Kidney epithelial cell (primary cell): Measurements from ENCODE around the gene CDK19. TPM values are rescaled to one million over a fixed set of nuclear protein-coding genes. Genes with fewer than 3 reads are reported as not detected.
"Not testable (repeated sequence)": the region's sequence is repeated elsewhere in the genome, so short reads cannot be mapped to it uniquely, and the experiment has no call there.

Experiments used
- DNase-seq: peaks from one replicate; pipeline ENCODE4 v3.0.0-alpha.2; 2010; ENCODE audit warnings: low read depth
- H3K27me3 ChIP-seq: 2 replicates; pipeline ENCODE4 v1.6.0; 2011; ENCODE audit warnings: low read length; ENCODE audit not compliant: control insufficient read depth, insufficient read depth
- H3K36me3 ChIP-seq: 2 replicates; pipeline ENCODE4 v1.5.1; 2011; ENCODE audit warnings: low read length; ENCODE audit not compliant: control insufficient read depth, insufficient read depth
- H3K4me3 ChIP-seq: 2 replicates; pipeline ENCODE4 v1.5.1; 2011; ENCODE audit warnings: low read depth, mild to moderate bottlenecking, control low read depth, low read length
- CTCF ChIP-seq: IDR thresholded peaks from 2 replicates; pipeline ENCODE4 v1.5.1; 2011; ENCODE audit warnings: mild to moderate bottlenecking, moderate library complexity, low read length, control low read depth, inconsistent platforms; ENCODE audit not compliant: insufficient read depth, poor library complexity, severe bottlenecking
- total RNA-seq: library from RNA; depleted of rRNA; stranded (reverse); fragments of >200 nt; gene quantifications from 2 replicates; pipeline ENCODE4 v1.2.3, GENCODE V29; 2015

Gene CDK19
- total RNA-seq, 1 donor from 2014 or later = 17.6 TPM

DNA sequence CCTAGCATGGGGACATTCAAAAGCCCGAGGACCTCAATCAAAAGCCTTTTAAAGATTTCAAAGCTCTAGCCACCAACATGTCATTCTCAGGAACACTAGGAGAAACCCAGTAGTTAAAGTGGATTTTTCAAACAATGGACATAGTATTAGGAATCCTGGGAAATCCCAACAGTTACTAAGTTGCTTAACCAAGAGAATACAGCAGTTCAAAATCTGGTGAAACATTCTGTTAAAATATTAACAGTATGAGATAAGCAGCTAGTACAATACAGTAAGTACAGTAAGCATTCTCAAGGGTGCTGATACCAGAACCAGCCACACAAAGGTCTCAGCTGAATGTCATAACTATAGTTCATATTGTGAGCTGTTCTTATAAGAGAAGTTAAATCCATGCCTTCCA is 68.6 kb downstream of the CDK19 start:
- DNase-seq = peak; percentile 5
- H3K4me3 ChIP-seq = no peak overlapping the region
- no peak for TF ChIP-seq CTCF
- no peaks in the 10 kb centered on the region for H3K27me3 ChIP-seq
- no peaks in the 10 kb centered on the region for H3K36me3 ChIP-seq

- H3K27me3 ChIP-seq = no peaks in the 10 kb centered on the region
- no peak overlapping the region for H3K4me3 ChIP-seq
- TF ChIP-seq CTCF = no peak
- DNase-seq = no peak
- H3K36me3 ChIP-seq = no peaks in the 10 kb centered on the region
Observed at GRCh38 chr6:110744991-110745390, 70.3 kb downstream of the CDK19 start.

DNA sequence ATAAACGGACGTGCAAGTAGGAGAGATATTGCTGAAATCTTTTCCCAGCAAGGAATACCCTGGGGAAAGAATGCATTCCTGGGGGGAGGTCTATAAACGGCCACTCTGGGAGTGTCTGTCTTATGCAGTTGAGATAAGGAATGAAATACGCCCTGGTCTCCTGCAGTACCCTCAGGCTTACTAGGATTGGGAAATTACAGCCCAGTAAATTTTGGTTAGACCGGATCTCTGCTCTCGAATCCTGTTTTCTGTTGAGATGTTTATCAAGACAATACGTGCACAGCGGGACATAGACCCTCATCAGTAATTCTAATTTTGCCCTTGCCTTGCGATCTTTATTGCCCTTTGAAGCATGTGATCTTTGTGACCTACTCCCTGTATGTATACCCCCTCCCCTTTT is 72.7 kb downstream of the CDK19 start:
- DNase-seq, H3K4me3 ChIP-seq, H3K36me3 ChIP-seq, H3K27me3 ChIP-seq: not testable (repeated sequence)

GRCh38 chr6:110741517-110741916 is 73.8 kb downstream of the CDK19 start:
- no peak for DNase-seq

DNA sequence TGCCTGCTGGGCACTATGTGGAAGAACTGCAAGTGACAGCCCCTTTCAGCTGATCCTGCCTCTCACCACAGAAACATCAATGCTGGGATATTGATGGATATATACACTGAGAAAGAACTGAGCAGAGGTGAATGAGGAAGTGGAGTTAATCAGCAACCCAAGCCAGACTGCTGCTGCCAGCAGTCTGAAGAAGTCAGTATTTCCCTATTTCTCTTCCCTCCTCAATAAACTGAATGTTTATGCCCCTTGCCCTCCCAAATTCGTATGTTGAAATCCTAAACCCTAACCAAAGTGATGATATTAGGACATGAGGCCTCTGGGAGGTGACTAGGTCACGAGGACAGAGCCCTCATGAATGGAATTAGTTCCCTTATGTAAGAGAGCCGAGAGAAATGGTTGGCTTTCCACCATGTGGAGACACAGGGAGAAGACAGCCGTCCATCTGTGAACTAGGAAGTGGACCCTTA is 76.3 kb downstream of the CDK19 start:
- H3K4me3 ChIP-seq = no peak overlapping the region
- TF ChIP-seq CTCF = no peak
- H3K27me3 ChIP-seq = no peaks in the 10 kb centered on the region
- H3K36me3 ChIP-seq = no peaks in the 10 kb centered on the region
- peak; percentile 7 for DNase-seq

More at GRCh38 chr6:110741517-110741916, 73.8 kb downstream of the CDK19 start:
- Histone ChIP-seq H3K4me3 (no peak overlapping the region), H3K27me3 (no peaks in the 10 kb centered on the region), H3K36me3 (no peaks in the 10 kb centered on the region)
- TF ChIP-seq CTCF = no peak

DNA sequence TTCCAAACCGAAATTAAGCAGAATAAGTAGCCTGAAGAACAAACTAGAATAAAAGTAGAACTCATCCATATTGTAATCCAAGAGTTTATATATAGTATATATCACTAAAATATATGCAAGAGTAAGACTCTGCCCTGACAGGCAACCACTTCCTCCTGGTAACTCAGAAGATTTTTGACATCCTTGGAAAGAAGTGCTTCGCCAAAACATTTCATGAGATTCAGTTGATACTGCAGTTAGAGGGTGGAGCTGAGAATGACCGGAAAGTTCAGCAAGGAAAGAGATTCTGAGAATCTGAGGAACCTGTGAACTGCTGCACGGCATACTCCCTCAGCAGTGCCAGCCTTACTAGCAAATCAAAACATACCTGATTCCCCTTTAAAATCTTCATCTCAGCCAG is 79.6 kb downstream of the CDK19 start:
- no peaks in the 10 kb centered on the region for H3K36me3 ChIP-seq
- TF ChIP-seq CTCF = no peak
- no peak for DNase-seq
- H3K27me3 ChIP-seq = no peaks in the 10 kb centered on the region
- H3K4me3 ChIP-seq = no peak overlapping the region

DNA sequence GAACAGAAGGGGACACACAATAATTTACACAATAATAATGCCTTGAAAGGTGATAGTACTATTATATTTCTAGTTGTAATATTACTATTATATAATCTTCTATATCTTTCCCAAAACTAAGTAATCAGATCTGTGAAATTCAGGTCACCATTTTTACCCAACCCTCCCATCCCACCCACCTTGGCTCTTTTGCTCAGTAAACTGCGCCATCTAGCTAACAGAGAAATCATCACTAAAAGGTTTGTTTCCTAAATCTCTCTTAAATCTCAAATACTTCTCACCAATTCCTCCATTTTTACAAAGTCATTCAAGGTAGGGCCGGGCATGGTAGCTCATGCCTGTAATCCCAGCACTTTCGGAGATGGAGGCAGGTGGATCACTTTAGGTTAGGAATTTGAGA is 83.4 kb downstream of the CDK19 start:
- H3K4me3 ChIP-seq = no peak overlapping the region
- TF ChIP-seq CTCF = no peak
- no peaks in the 10 kb centered on the region for H3K36me3 ChIP-seq
- DNase-seq = no peak
- H3K27me3 ChIP-seq = no peaks in the 10 kb centered on the region
